HepG2 (cell line): ENCODE results near the gene ADGRF1. TPM values are rescaled to one million over a fixed set of nuclear protein-coding genes. Genes with fewer than 3 reads are reported as not detected.

Source experiments
- ATAC-seq: fragments of 200-7000 bp; cut with Tn5 transposase; 3 replicates; pipeline ENCODE4 v1.9.1; 2020; ENCODE audit warnings: mild to moderate bottlenecking, moderate library complexity
- BruUV-seq: library from RNA; stranded (reverse); fragments of 400-500 nt; replicated peaks from 2 replicates; lab custom pipeline; 2021; lab: Mats Ljungman, UMichigan
- CTCF ChIA-PET: fragments of 300-600 bp; formaldehyde crosslinking; extraction: SDS; loops from one replicate; lab custom pipeline; 2021; ENCODE audit warnings: low total read pairs, inconsistent platforms, low intra/inter-chr PET ratio; lab: Yijun Ruan, JAX
- POLR2A ChIA-PET: fragments of 350-600 bp; sonication (Branson Sonifier 250); formaldehyde crosslinking; loops from one replicate; lab custom pipeline; 2020; ENCODE audit warnings: antibody characterized with exemption, inconsistent platforms; lab: Yijun Ruan, JAX
- DNase-seq: peaks from one replicate; pipeline ENCODE4 v3.0.0-alpha.2; 2015; ENCODE audit warnings: low spot score
- FAIRE-seq: peaks from 3 replicates; lab custom pipeline; 2011; peaks lifted over from hg19 to GRCh38; lab: Jason Lieb, UNC
- H2AFZ ChIP-seq: one replicate; pipeline ENCODE4 v1.6.1; 2011; ENCODE audit warnings: low read length, inconsistent platforms
- H3K27ac ChIP-seq: fragments of 300-600 bp; 3 replicates; pipeline ENCODE4 v1.8.0; 2011; ENCODE audit warnings: mixed run types, mild to moderate bottlenecking, mixed read lengths, low read length, inconsistent platforms; ENCODE audit not compliant: insufficient read depth; ENCODE audit errors: extremely low read length
- H3K27me3 ChIP-seq, 2 experiments: fragments of 200-600 bp in 1 of 2; 2 replicates in 1 of 2; 3 replicates in 1 of 2; pipeline versions ENCODE4 v1.6.0 to v1.8.0; 2011; ENCODE audit warnings: low read length in 2 of 2, mild to moderate bottlenecking in 2 of 2, moderate library complexity in 2 of 2, inconsistent platforms in 1 of 2; ENCODE audit not compliant: insufficient read depth in 2 of 2, control insufficient read depth in 1 of 2
- H3K36me3 ChIP-seq, 2 experiments: fragments of 200-600 bp in 1 of 2; replicated peaks in 1 of 2; 2 replicates in 1 of 2; 3 replicates in 1 of 2; pipeline versions ENCODE4 v1.5.1 to v1.8.0; 2011; ENCODE audit warnings: low read length in 2 of 2, inconsistent platforms in 1 of 2; ENCODE audit not compliant: insufficient read depth in 2 of 2, control insufficient read depth in 1 of 2
- H3K4me1 ChIP-seq: 2 replicates; pipeline ENCODE4 v1.5.1; 2012; ENCODE audit warnings: low read length, inconsistent platforms; ENCODE audit not compliant: insufficient read depth
- H3K4me2 ChIP-seq: 2 replicates; pipeline ENCODE4 v1.6.0; 2011; ENCODE audit warnings: low read depth, low read length, inconsistent platforms
- H3K4me3 ChIP-seq, 3 experiments: fragments of 200-600 bp in 1 of 3; sonication (generic), shearing (Covaris generic) in 1 of 3; replicated peaks in 1 of 3; 2 replicates each; pipeline ENCODE4 v1.5.1; 2011 to 2016; ENCODE audit warnings: low read length in 3 of 3, inconsistent platforms in 2 of 3, low read depth in 2 of 3, mild to moderate bottlenecking in 2 of 3, control low read depth in 1 of 3, mixed read lengths in 1 of 3; ENCODE audit not compliant: insufficient read depth in 1 of 3
- H3K79me2 ChIP-seq: one replicate; pipeline ENCODE4 v1.6.1; 2011; ENCODE audit warnings: low read length, inconsistent platforms; ENCODE audit not compliant: insufficient read depth
- H3K9ac ChIP-seq: 2 replicates; pipeline ENCODE4 v1.6.0; 2011; ENCODE audit warnings: mild to moderate bottlenecking, low read depth, low read length, inconsistent platforms; ENCODE audit not compliant: insufficient read depth
- H3K9me3 ChIP-seq: 2 replicates; pipeline ENCODE4 v1.5.1; 2012; ENCODE audit warnings: mild to moderate bottlenecking, low read length
- H4K20me1 ChIP-seq: 2 replicates; pipeline ENCODE4 v1.6.0; 2011; ENCODE audit warnings: inconsistent platforms, mild to moderate bottlenecking, low read length, moderate library complexity; ENCODE audit not compliant: insufficient read depth
- BHLHE40 ChIP-seq: IDR thresholded peaks from 2 replicates; pipeline ENCODE4 v1.6.1; 2011; ENCODE audit warnings: low read length, improper control_type of control experiment
- FOXO4 ChIP-seq: sonication (generic); formaldehyde crosslinking; conservative IDR thresholded peaks from 2 replicates; pipeline ENCODE4 v1.8.1; 2023; ENCODE audit warnings: missing genetic modification reagents
- JUN ChIP-seq: sonication (generic); formaldehyde crosslinking; IDR thresholded peaks from 2 replicates; pipeline ENCODE4 v1.4.0; 2020; ENCODE audit warnings: mild to moderate bottlenecking, missing genetic modification reagents
- MYPOP ChIP-seq: sonication (generic); formaldehyde crosslinking; IDR thresholded peaks from 2 replicates; pipeline ENCODE4 v1.8.1; 2023; ENCODE audit warnings: mild to moderate bottlenecking, moderate library complexity, missing genetic modification reagents
- TMF1 ChIP-seq: sonication (generic); formaldehyde crosslinking; IDR thresholded peaks from 2 replicates; pipeline ENCODE4 v1.8.1; 2022; ENCODE audit warnings: low read depth, missing genetic modification reagents
- TP53 ChIP-seq: sonication (generic); formaldehyde crosslinking; conservative IDR thresholded peaks from 2 replicates; pipeline ENCODE4 v1.4.0; 2020; ENCODE audit warnings: missing genetic modification reagents
- ZBTB39 ChIP-seq: sonication (generic); formaldehyde crosslinking; IDR thresholded peaks from 2 replicates; pipeline ENCODE4 v1.5.0; 2020; ENCODE audit warnings: missing genetic modification reagents
- ZC3H4 ChIP-seq: sonication (generic); formaldehyde crosslinking; IDR thresholded peaks from 2 replicates; pipeline ENCODE4 v1.4.0; 2020; ENCODE audit warnings: missing genetic modification reagents, borderline replicate concordance
- ZFP90 ChIP-seq: sonication (generic); formaldehyde crosslinking; IDR thresholded peaks from 2 replicates; pipeline ENCODE4 v1.8.0; 2022; ENCODE audit warnings: missing genetic modification reagents, mild to moderate bottlenecking, inconsistent platforms, borderline replicate concordance
- ZNF180 ChIP-seq: sonication (generic); formaldehyde crosslinking; IDR thresholded peaks from 2 replicates; pipeline ENCODE4 v1.4.0; 2020; ENCODE audit warnings: low read depth, missing genetic modification reagents, borderline replicate concordance
- ZNF446 ChIP-seq: sonication (generic); formaldehyde crosslinking; IDR thresholded peaks from 2 replicates; pipeline ENCODE4 v1.5.0; 2020; ENCODE audit warnings: mild to moderate bottlenecking, missing genetic modification reagents
- ZNF777 ChIP-seq: sonication (generic); formaldehyde crosslinking; IDR thresholded peaks from 2 replicates; pipeline ENCODE4 v1.4.0; 2020; ENCODE audit warnings: missing genetic modification reagents
- ZNF891 ChIP-seq: sonication (generic); formaldehyde crosslinking; IDR thresholded peaks from 2 replicates; pipeline ENCODE4 v1.5.0; 2020; ENCODE audit warnings: mild to moderate bottlenecking, missing genetic modification reagents
- WGBS: methylation state at CpG from one replicate; pipeline ENCODE4 v1.1.6; 2017; ENCODE audit warnings: low lambda C conversion rate; 5-methylcytosine and 5-hydroxymethylcytosine counted together
- in situ Hi-C: cut with HindIII; loops from 2 replicates; pipeline ENCODE4 v1.10.0; 2017; ENCODE audit warnings: low pct_unique_long_range_greater_than_20kb; ENCODE audit not compliant: extremely low pct_ligation_motif_present
- intact Hi-C: fragments of 100-400 bp; cut with micrococcal nuclease; formaldehyde crosslinking; loops from one replicate; pipeline ENCODE4 v1.10.0; 2022; ENCODE audit not compliant: unreplicated experiment
- polyA plus RNA-seq, 8 experiments: library from polyadenylated mRNA; depleted of rRNA in 3 of 8; stranded (reverse) in 7 of 8; unstranded in 1 of 8; fragments of >200 nt; fragmentation: Illumina TruSeq in 4 of 8; extraction: Trizol in 4 of 8; gene quantifications; 2 replicates each; pipeline versions ENCODE4 v1.2.1 to v1.2.3, GENCODE V29; 2011 to 2016; ENCODE audit warnings: low read depth in 4 of 8, missing spikeins in 1 of 8, mixed read lengths in 1 of 8; ENCODE audit not compliant: insufficient read depth in 1 of 8
- total RNA-seq, 5 experiments: library from RNA; depleted of rRNA; stranded (reverse); fragments of >200 nt; fragmentation: Illumina TruSeq; extraction: Trizol; gene quantifications; 2 replicates each; pipeline ENCODE4 v1.2.3, GENCODE V29; 2016; ENCODE audit warnings: low read depth in 1 of 5

ADGRF1 gene
- total and polyA plus RNA-seq, 2 of the 13 experiments (the other 11 are each of a cell fraction or from before 2014, with no cell fraction given), result not detected

- Histone ChIP-seq H3K36me3 (no peaks in the 10 kb centered on the region), H3K4me3 (no peak overlapping the region), H3K4me2 (no peak overlapping the region), H3K4me1 (peaks cover 9% of the 10 kb centered on the region; the same call in 1 of the 2 replicates), H3K27ac (no peak overlapping the region), H3K9me3 (no peaks in the 10 kb centered on the region), H4K20me1 (no peaks in the 10 kb centered on the region), H3K27me3 (no peaks in the 10 kb centered on the region; a peak in 1 of 5 replicates), H2AFZ (no peak overlapping the region), H3K9ac (no peak overlapping the region), H3K79me2 (no peaks in the 10 kb centered on the region)
- in situ Hi-C loops (loop anchor here (25.0 kb wide), 3 partner anchors 117 to 892 kb away; no protein-coding TSS in a partner anchor), intact Hi-C loops (no loop called here)
- TF ChIP-seq ZNF180 (CRISPR knock-in tag) (no peak), ZFP90 (CRISPR knock-in tag) (no peak), JUN (CRISPR knock-in tag) (no peak), ZNF446 (CRISPR knock-in tag) (no peak), FOXO4 (CRISPR knock-in tag) (no peak), BHLHE40 (no peak), MYPOP (CRISPR knock-in tag) (no peak), ZC3H4 (no peak), TMF1 (no peak), TP53 (CRISPR knock-in tag) (no peak), ZBTB39 (CRISPR knock-in tag) (no peak), ZNF891 (CRISPR knock-in tag) (no peak), ZNF777 (CRISPR knock-in tag) (no peak)
- WGBS, result 5% methylated on average over 4 of the region's 4 CpGs
- no peak for DNase-seq
- ChIA-PET POLR2A (no interaction called here), CTCF (no interaction called here)
- no peak for ATAC-seq
- no TSS peak for BruUV-seq
- no peak for FAIRE-seq
Measured at GRCh38 chr6:46979206-46979605, 62.9 kb downstream of the ADGRF1 start.
